Activated effector memory CD4-positive, alpha-beta T cell treated with Interleukin-2 at 50 U/mL for 16 hours (primary cell): ENCODE data around the gene RELCH.

Experiments used
- DNase-seq: peaks from one replicate; pipeline ENCODE4 v3.0.0-alpha.2; 2020

The RELCH gene

GRCh38 chr18:62324181-62324828 is 137.2 kb downstream of the RELCH start:
- no peak for DNase-seq

- DNase-seq, result peak; percentile 52
Observed at GRCh38 chr18:62324917-62325805, 138.1 kb downstream of the RELCH start, which contains the start of gene TNFRSF11A. TNFRSF11A (plus strand) TSS chr18:62325310; CDS start chr18:62325353, 43 bp downstream.

- DNase-seq, result no peak
Observed at GRCh38 chr18:62325806-62326645, 139.0 kb downstream of the RELCH start.

GRCh38 chr18:62326646-62327348 is 139.7 kb downstream of the RELCH start:
- no peak for DNase-seq

- no peak for DNase-seq
Observed at GRCh38 chr18:62327977-62328376, 140.9 kb downstream of the RELCH start.

GRCh38 chr18:62328586-62329525 is 141.8 kb downstream of the RELCH start:
- DNase-seq, result no peak

GRCh38 chr18:62329691-62330454 is 142.8 kb downstream of the RELCH start:
- DNase-seq, result peak; percentile 12

GRCh38 chr18:62330650-62331049 is 143.6 kb downstream of the RELCH start:
- DNase-seq, result no peak

GRCh38 chr18:62331581-62332356 is 144.7 kb downstream of the RELCH start:
- DNase-seq, result no peak

GRCh38 chr18:62332431-62332830 is 145.4 kb downstream of the RELCH start:
- DNase-seq, result no peak

- no peak for DNase-seq
Observed at GRCh38 chr18:62332964-62333695, 146.1 kb downstream of the RELCH start.

GRCh38 chr18:62334120-62334519 is 147.1 kb downstream of the RELCH start:
- DNase-seq, result no peak

- no peak for DNase-seq
Observed at GRCh38 chr18:62335494-62335893, 148.4 kb downstream of the RELCH start.

GRCh38 chr18:62336618-62337017 is 149.6 kb downstream of the RELCH start:
- DNase-seq, result no peak

- DNase-seq, result no peak
Observed at GRCh38 chr18:62337336-62337735, 150.3 kb downstream of the RELCH start.

GRCh38 chr18:62338446-62339105 is 151.5 kb downstream of the RELCH start:
- DNase-seq, result no peak

GRCh38 chr18:62339106-62339988 is 152.3 kb downstream of the RELCH start:
- no peak for DNase-seq
